GM21381 (cell line): Measurements from ENCODE around the gene ADARB1.

Experiments used
- ATAC-seq: cut with Tn5 transposase; IDR thresholded peaks from one replicate; pipeline ENCODE4 v1.9.1; 2021; ENCODE audit warnings: mild to moderate bottlenecking, moderate library complexity; ENCODE audit not compliant: unreplicated experiment

The ADARB1 gene

GRCh38 chr21:45187646-45188045 is 113.3 kb downstream of the ADARB1 start:
- no peak for ATAC-seq

DNA sequence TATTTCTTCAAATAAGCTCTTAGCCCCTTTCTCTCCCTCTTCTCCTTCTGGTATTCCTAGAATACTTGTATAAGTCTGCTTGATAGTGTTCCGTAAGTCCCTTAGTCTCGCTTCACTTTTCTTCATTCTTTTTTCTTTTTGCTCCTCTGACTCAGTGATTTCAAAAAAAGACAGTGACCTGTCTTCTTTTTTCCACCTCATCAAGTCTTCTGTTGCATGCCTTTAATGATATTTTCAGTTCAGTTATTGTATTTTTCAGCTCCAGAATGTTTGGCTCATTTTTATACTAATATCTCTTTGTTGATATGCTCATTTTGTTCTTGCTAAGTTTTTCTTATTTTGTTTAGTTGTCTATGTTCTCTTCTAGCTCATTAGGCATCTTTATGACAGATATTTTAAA is 115.6 kb downstream of the ADARB1 start:
- no peak for ATAC-seq

DNA sequence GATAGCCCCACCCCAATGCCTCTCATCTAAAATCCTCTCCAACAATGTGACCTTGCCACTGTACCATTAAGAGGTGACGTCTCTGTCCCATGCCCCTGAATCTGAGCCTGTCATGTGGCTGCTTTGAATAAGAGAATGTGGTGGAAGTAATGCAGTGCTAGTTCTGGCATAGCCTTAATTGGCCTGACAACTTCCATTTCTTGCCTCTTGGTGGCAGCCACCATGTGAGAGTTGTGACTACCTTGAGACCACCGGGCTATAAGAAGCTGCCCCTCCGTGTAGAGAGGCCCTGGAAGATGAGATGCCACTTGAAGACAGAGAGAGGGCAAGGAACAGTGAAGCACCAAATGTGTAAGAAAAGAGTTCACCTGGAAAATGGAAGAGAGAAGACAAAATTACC is 118.0 kb downstream of the ADARB1 start:
- no peak for ATAC-seq

DNA sequence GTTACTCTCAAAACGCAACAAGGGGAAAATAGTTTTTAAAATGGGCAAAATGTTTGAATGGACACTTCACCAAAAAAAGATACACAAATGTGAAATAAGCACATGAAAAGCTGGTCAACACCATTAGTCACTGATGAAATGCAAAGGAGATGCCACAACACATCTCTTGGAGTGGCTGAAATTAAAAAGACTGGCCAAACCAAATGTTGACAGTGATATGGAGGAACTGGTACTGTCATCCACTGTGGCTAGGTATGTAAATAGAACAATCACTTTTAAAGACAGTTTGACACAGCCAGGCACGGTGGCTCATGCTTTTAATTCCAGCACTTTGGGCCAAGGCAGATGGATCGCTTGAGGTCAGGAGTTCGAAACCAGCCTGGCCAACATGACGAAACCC is 122.2 kb downstream of the ADARB1 start:
- ATAC-seq: no peak

DNA sequence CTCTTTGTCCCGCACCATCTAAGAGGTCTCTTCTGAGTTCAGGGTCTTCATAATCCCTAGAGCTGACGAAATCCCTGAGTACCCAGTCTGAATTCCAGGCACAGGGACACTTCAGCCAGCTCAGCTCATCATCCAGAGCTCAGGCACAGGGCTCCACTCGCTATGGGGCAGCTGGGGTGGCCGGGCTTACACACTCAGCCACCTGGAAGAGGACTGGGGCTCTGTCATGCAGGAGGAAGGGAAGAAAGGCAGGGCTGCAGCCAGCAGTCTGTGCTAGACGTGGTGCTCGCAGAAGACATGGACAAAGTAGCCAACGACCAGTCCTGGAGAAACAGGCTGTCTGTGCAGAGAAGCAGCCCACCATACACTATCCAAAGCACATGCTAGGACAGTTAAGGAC is 124.8 kb downstream of the ADARB1 start:
- ATAC-seq: no peak

GRCh38 chr21:45200031-45200430 is 125.7 kb downstream of the ADARB1 start:
- no peak for ATAC-seq

GRCh38 chr21:45200581-45201296 is 126.4 kb downstream of the ADARB1 start:
- no peak for ATAC-seq

GRCh38 chr21:45202344-45202743 is 128.0 kb downstream of the ADARB1 start:
- ATAC-seq: no peak

DNA sequence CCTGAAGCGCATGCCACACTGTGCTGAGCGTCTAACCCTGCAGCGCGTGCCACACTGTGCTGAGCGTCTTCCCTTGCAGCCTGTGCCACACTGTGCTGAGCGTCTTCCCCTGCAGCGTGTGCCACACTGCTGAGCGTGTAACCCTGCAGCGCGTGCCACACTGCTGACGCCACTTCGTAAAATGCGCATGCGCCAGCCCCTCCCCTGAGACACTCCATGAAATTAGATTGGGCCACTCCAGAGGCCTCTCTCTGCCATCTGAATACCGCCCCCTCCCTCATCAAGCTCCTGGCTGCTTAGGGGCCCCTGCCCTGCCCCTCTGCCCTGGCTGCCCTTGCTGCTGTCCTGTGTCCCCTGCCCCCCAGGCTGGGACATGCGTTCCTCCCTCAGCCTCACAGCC is 128.5 kb downstream of the ADARB1 start:
- no peak for ATAC-seq

GRCh38 chr21:45203983-45204382 is 129.6 kb downstream of the ADARB1 start:
- ATAC-seq: no peak

- no peak for ATAC-seq
Measured at GRCh38 chr21:45204395-45204794, 130.0 kb downstream of the ADARB1 start.

- ATAC-seq: no peak
Measured at GRCh38 chr21:45207839-45208626, 133.7 kb downstream of the ADARB1 start.

DNA sequence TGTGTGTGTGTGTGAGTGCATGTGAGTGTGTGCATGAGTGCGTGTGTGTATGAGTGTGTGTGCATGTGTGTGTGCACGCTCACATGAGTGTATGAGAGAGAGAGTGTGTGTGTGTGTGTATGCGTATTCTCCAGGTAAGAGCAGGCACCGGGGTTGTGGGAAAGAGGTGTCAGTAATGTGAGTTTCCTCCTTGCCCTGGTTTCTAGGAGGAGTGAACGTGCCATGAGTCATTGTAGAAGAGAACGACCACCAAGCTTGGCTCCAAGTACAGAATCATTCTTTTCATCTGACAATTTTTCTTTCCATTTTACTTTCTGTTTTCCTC is 134.2 kb downstream of the ADARB1 start:
- no peak for ATAC-seq

GRCh38 chr21:45209046-45209445 is 134.7 kb downstream of the ADARB1 start:
- no peak for ATAC-seq

GRCh38 chr21:45209685-45210284 is 135.4 kb downstream of the ADARB1 start:
- no peak for ATAC-seq

- no peak for ATAC-seq
Measured at GRCh38 chr21:45210461-45210983, 136.1 kb downstream of the ADARB1 start.

- ATAC-seq: no peak
Measured at GRCh38 chr21:45211661-45212060, 137.3 kb downstream of the ADARB1 start.

DNA sequence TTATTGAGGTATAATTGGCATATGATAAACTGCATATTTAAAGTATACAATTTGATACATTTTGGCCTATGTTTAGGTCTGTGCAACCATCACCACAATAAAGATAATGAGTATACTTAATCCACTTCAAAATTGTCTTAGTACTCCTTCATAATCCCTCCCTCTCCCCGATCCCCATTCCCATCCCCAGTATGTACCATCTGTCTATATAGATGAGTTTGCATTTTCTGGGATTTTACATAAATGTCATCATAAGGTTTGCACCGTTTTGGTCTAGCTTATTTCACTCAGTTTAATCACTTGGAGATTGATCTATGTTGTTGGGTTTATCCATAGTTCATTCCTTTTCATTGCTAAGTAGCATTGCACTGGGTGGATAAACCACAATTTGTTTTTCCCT is 139.0 kb downstream of the ADARB1 start:
- ATAC-seq: no peak

DNA sequence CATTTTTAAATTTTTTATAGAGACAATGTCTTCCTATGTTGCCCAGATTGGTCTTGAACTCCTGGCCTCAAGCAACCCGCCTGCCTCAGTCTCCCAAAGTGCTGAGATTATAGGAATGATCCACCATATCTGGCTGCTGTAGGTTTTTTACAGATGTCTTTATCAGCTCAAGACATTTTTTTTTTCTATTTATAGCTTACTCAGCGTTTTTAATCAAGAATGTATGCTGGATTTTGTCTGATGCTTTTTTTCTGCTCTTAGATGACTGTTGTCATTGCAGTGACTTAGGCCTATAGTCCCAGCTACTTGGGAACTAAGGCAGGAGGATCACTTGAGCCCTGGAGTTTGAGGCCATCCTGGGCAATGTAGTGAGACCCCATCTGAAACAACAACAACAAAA is 140.8 kb downstream of the ADARB1 start:
- ATAC-seq: no peak

DNA sequence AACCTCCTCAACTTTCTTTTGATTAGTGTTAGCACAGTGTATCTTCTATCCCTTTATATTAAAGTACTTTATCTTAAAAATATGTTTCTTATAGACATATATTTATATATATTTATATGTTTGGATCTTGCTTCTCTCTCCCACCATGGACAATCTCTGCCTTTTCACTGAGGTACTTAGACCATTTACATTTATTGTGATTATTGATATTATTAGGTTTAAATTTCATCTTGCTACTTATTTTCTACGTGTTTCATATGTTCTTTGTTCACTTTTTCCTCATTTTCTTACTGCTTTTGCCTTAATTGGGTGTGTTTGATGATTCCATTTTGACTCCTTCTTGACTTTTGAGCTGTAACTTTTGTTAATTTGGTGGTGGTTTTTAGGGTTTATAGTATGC is 142.6 kb downstream of the ADARB1 start:
- no peak for ATAC-seq

GRCh38 chr21:45219517-45219916 is 145.1 kb downstream of the ADARB1 start:
- ATAC-seq: no peak

DNA sequence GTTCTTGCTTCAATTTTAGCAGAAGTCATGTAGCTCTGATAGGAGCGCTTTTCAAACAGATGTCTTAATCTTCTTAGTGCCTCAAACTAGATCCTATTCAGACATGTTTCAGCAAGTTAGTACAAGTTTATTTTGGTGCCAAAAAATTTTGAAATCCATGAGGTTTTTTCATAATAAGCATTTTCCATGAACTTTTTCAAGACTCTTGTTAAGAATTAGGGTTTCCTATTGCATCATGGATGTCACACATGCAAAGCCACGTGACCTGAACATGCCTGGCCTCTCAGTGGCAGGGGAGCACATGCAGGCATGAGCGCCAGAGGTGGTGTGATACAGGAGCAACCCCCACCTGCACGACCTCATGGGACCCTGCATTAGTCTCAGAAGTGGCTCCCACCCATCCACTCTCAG is 145.7 kb downstream of the ADARB1 start:
- no peak for ATAC-seq
